Astrocyte of the cerebellum (primary cell): Measurements from ENCODE around the gene EDEM1.
"Not testable (repeated sequence)": the region's sequence is repeated elsewhere in the genome, so short reads cannot be mapped to it uniquely, and the experiment has no call there.

ENCODE experiments used
- DNase-seq: peaks from one replicate; pipeline ENCODE4 v3.0.0-alpha.2; 2011; ENCODE audit warnings: low read depth
- H3K4me3 ChIP-seq: 2 replicates; pipeline ENCODE4 v1.5.1; 2011; ENCODE audit warnings: mild to moderate bottlenecking, low read depth, low read length, moderate library complexity
- CTCF ChIP-seq: IDR thresholded peaks from 2 replicates; pipeline ENCODE4 v1.5.1; 2012; ENCODE audit warnings: low read length, low read depth, moderate library complexity, mild to moderate bottlenecking; ENCODE audit errors: missing control alignments
- in situ Hi-C: cut with HindIII; loops from 2 replicates; pipeline ENCODE4 v1.10.0; 2017; ENCODE audit warnings: low sequenced_read_pairs

The EDEM1 gene

GRCh38 chr3:5144316-5144994, 43.1 kb upstream of the EDEM1 start:
- no peak for DNase-seq
- no peak overlapping the region for H3K4me3 ChIP-seq
- no peak for TF ChIP-seq CTCF
- in situ Hi-C loops: no loop called here

GRCh38 chr3:5145120-5145519, 42.4 kb upstream of the EDEM1 start:
- H3K4me3 ChIP-seq: no peak overlapping the region
- in situ Hi-C loops: no loop called here
- no peak for TF ChIP-seq CTCF
- DNase-seq: no peak

GRCh38 chr3:5147152-5147551, 40.4 kb upstream of the EDEM1 start:
- DNase-seq, H3K4me3 ChIP-seq, in situ Hi-C loops: not testable (repeated sequence)

GRCh38 chr3:5149306-5149880, 38.1 kb upstream of the EDEM1 start:
- no peak for TF ChIP-seq CTCF
- no peak overlapping the region for H3K4me3 ChIP-seq
- DNase-seq: no peak
- in situ Hi-C loops: no loop called here

- no peak for DNase-seq
- in situ Hi-C loops: no loop called here
- TF ChIP-seq CTCF: no peak
- no peak overlapping the region for H3K4me3 ChIP-seq
These were observed 35.9 kb upstream of the EDEM1 start for GRCh38 chr3:5151586-5151985.

GRCh38 chr3:5153074-5153473, 34.4 kb upstream of the EDEM1 start:
- TF ChIP-seq CTCF: no peak
- no peak overlapping the region for H3K4me3 ChIP-seq
- DNase-seq: no peak
- in situ Hi-C loops: no loop called here

GRCh38 chr3:5155241-5155640, 32.3 kb upstream of the EDEM1 start:
- no peak overlapping the region for H3K4me3 ChIP-seq
- DNase-seq: no peak
- TF ChIP-seq CTCF: no peak
- in situ Hi-C loops: no loop called here
